ENCODE measurements around the gene GALNT6. TPM values are rescaled to one million over a fixed set of nuclear protein-coding genes. Genes with fewer than 3 reads are reported as not detected.

Gene GALNT6
- total RNA-seq, 1 experiment from 2014 or later: 27.6 TPM

DNA sequence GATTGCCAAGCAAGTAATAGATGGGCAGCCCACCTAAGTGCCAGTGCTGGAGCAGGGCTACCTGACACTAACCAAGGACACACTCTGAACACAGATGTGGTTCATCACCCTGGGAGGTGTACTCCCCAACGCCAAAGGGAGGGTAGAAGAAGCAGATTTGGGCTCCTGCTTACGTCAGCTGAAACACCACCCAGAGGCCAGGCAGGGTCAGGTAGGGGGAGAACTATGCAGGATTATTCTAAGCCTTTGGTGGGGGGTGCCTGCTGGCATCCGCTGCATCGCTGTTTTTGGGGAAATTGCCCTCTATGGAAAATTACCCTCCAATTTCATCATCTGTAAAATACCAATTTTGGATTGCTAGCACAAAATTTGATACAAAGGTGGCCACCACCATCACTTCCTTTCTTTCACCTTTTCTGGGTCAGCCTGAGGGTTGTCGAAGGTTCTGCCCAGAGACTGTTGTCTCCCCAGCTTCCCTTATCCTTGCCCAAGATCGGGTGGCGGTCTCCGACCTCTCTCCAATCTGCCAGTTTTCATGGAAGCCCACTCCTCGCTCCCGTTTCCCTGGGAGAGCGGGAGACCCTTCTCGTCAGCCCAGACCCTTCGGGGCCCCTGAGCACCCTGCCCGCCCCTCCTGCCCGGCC, 67.8 kb downstream of the GALNT6 start:
- no peak for DNase-seq (ENCODE audit: unreplicated experiment)
- intact Hi-C loops (cut with micrococcal nuclease): no loop called here
- Mint-ChIP-seq H3K9me3 (ENCODE audit: unreplicated experiment) (no peaks in the 10 kb centered on the region), H3K4me1 (ENCODE audit: insufficient read depth, unreplicated experiment) (peaks cover 19% of the 10 kb centered on the region), H3K27ac (ENCODE audit: low read depth, unreplicated experiment) (no peak overlapping the region), H3K27me3 (ENCODE audit: insufficient read depth, unreplicated experiment) (no peaks in the 10 kb centered on the region), H3K4me3 (ENCODE audit: unreplicated experiment) (no peak overlapping the region), H3K36me3 (ENCODE audit: insufficient read depth, unreplicated experiment) (peaks cover 5% of the 10 kb centered on the region)
- ChIA-PET CTCF (no interaction called here), POLR2A (no interaction called here)
- BruUV-seq (replicated peaks): no TSS peak
- no peak for TF ChIP-seq CTCF (IDR thresholded peaks at IDR 0.05; ENCODE audit: unreplicated experiment)

- TF ChIP-seq CTCF (IDR thresholded peaks at IDR 0.05; ENCODE audit: unreplicated experiment): no peak
- H3K27ac Mint-ChIP-seq (ENCODE audit: low read depth, unreplicated experiment): no peak overlapping the region
- H3K4me1 Mint-ChIP-seq (ENCODE audit: insufficient read depth, unreplicated experiment): peaks cover 24% of the 10 kb centered on the region
- no TSS peak for BruUV-seq (replicated peaks)
- ChIA-PET POLR2A (interaction anchor here (0.6 kb wide), 1 partner anchor 497 kb away, joined by 3 read pairs; no protein-coding TSS in a partner anchor), CTCF (interaction anchor here (1.2 kb wide), 1 partner anchor 19 kb away, joined by 5 read pairs; no protein-coding TSS in a partner anchor)
- no peaks in the 10 kb centered on the region for H3K9me3 Mint-ChIP-seq (ENCODE audit: unreplicated experiment)
- peaks cover 5% of the 10 kb centered on the region for H3K36me3 Mint-ChIP-seq (ENCODE audit: insufficient read depth, unreplicated experiment)
- DNase-seq (ENCODE audit: unreplicated experiment): no peak
- no peaks in the 10 kb centered on the region for H3K27me3 Mint-ChIP-seq (ENCODE audit: insufficient read depth, unreplicated experiment)
- no peak overlapping the region for H3K4me3 Mint-ChIP-seq (ENCODE audit: unreplicated experiment)
- intact Hi-C loops (cut with micrococcal nuclease): no loop called here
Measured at GRCh38 chr12:51322452-51322851, 68.8 kb downstream of the GALNT6 start.

- ChIA-PET POLR2A (interaction anchor here (0.8 kb wide), 1 partner anchor 21 kb away, joined by 4 read pairs; no protein-coding TSS in a partner anchor), CTCF (interaction anchor here (0.6 to 1.2 kb wide), 3 partner anchors 11 to 51 kb away, joined by 3 to 5 read pairs (median 3); no protein-coding TSS in a partner anchor)
- BruUV-seq (replicated peaks): no TSS peak
- no peak overlapping the region for H3K27ac Mint-ChIP-seq (ENCODE audit: low read depth, unreplicated experiment)
- H3K4me1 Mint-ChIP-seq (ENCODE audit: insufficient read depth, unreplicated experiment): peaks cover 21% of the 10 kb centered on the region
- no peak for DNase-seq (ENCODE audit: unreplicated experiment)
- H3K36me3 Mint-ChIP-seq (ENCODE audit: insufficient read depth, unreplicated experiment): peaks cover 5% of the 10 kb centered on the region
- TF ChIP-seq CTCF (IDR thresholded peaks at IDR 0.05; ENCODE audit: unreplicated experiment): no peak
- intact Hi-C loops (cut with micrococcal nuclease): no loop called here
- H3K4me3 Mint-ChIP-seq (ENCODE audit: unreplicated experiment): no peak overlapping the region
- H3K27me3 Mint-ChIP-seq (ENCODE audit: insufficient read depth, unreplicated experiment): no peaks in the 10 kb centered on the region
- H3K9me3 Mint-ChIP-seq (ENCODE audit: unreplicated experiment): no peaks in the 10 kb centered on the region
Measured at GRCh38 chr12:51321882-51322281, 69.3 kb downstream of the GALNT6 start.

DNA sequence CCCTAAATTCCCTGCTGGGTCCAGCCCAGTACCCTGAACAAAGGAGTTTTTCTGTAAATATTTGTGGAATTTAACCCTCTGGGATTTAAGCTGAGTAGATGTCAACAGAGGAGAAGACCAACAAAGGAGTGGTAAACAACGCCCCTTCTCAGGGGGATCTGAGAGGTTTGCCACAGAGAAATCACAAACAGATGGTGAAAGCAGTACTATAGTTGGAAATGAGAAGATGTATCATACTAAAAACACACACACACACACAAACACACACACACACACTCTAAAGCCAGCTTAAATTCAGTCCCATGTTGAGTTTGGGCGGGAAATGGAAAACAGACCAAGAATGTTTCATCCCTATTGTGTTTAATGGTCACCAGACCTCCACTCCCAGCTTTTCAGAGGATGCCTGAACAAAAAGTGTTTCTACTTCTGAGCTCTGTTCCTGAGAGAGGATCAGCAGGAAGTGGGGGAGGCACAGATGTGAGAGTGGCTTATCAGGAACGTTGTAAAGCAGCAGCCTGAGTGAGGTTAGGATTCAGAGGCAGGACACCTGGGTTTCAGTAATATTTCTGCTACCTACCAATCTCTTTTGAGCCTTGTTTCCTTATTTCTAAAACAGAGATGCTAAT, 70.4 kb downstream of the GALNT6 start:
- Mint-ChIP-seq H3K4me3 (ENCODE audit: unreplicated experiment) (no peak overlapping the region), H3K27ac (ENCODE audit: low read depth, unreplicated experiment) (no peak overlapping the region), H3K4me1 (ENCODE audit: insufficient read depth, unreplicated experiment) (peaks cover 18% of the 10 kb centered on the region), H3K36me3 (ENCODE audit: insufficient read depth, unreplicated experiment) (no peaks in the 10 kb centered on the region), H3K9me3 (ENCODE audit: unreplicated experiment) (no peaks in the 10 kb centered on the region), H3K27me3 (ENCODE audit: insufficient read depth, unreplicated experiment) (no peaks in the 10 kb centered on the region)
- ChIA-PET POLR2A (interaction anchor here (1.0 kb wide), 1 partner anchor 9 kb away, joined by 4 read pairs; no protein-coding TSS in a partner anchor), CTCF (interaction anchor here (0.6 to 1.8 kb wide), 4 partner anchors 10 to 533 kb away, joined by 3 to 10 read pairs (median 3); no protein-coding TSS in a partner anchor)
- BruUV-seq (replicated peaks): no TSS peak
- no peak for DNase-seq (ENCODE audit: unreplicated experiment)
- intact Hi-C loops (cut with micrococcal nuclease): no loop called here
- no peak for TF ChIP-seq CTCF (IDR thresholded peaks at IDR 0.05; ENCODE audit: unreplicated experiment)
